DOHH2 (cell line): ENCODE results near the gene RAE1.

Experiments used
- CTCF ChIP-seq: fragments of 200-600 bp; sonication (generic); IDR thresholded peaks from one replicate; pipeline ENCODE4 v1.5.1; 2014; ENCODE audit warnings: antibody characterized with exemption, mild to moderate bottlenecking, low read depth, low read length; ENCODE audit not compliant: poor library complexity, severe bottlenecking
- EZH2phosphoT487 ChIP-seq: fragments of 200-600 bp; sonication (generic); IDR thresholded peaks from 2 replicates; pipeline ENCODE4 v1.6.1; 2017; ENCODE audit warnings: borderline replicate concordance, mild to moderate bottlenecking, antibody characterized with exemption, low read length, moderate library complexity, mixed read lengths

GRCh38 chr20:57316795-57317201 lies 34.3 kb upstream of the RAE1 start:
- TF ChIP-seq CTCF (no peak), EZH2phosphoT487 (no peak)
